ENCODE results near the gene HRH3. TPM values are rescaled to one million over a fixed set of nuclear protein-coding genes. Genes with fewer than 3 reads are reported as not detected.

HRH3 gene
- total RNA-seq, 1 donor from 2014 or later, result not detected

DNA sequence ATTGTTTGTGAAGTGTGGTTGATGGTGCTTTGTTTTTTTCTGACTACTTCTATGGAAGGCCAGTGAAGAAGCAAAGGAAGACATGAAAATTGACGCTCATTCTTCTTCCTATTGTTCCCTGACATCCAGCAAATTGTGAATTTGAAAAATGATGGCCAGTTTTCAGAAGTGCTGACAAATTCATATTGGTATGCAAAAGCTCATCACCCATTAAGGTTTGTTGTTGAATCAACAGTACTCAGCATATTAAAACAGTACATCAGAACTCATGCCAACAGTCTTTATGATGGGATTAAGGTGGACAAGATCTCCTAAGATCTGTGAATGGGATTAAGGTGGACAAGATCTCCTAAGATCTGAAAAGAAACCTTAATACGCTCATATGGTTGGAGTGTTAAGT lies 38.3 kb downstream of the HRH3 start:
- DNase-seq (ENCODE audit: low spot score) (no peak), ATAC-seq (no peak)

DNA sequence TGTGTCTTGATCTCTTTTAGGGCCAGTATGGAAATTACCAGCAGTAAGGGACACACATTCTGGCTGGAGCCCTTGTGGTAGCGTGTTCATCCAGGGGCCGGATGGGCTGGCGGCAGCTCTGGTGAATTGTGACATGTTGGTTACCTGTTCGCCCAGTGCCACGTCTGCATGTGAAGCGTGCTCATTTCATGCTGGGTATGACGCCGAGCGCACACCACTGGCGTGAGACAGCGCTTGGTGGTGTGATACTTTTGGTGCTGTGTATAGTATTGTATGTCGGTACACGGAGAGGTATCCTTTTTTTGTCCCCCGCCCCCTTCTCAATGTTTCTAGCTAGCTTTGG lies 40.9 kb downstream of the HRH3 start:
- DNase-seq (ENCODE audit: low spot score), result no peak

DNA sequence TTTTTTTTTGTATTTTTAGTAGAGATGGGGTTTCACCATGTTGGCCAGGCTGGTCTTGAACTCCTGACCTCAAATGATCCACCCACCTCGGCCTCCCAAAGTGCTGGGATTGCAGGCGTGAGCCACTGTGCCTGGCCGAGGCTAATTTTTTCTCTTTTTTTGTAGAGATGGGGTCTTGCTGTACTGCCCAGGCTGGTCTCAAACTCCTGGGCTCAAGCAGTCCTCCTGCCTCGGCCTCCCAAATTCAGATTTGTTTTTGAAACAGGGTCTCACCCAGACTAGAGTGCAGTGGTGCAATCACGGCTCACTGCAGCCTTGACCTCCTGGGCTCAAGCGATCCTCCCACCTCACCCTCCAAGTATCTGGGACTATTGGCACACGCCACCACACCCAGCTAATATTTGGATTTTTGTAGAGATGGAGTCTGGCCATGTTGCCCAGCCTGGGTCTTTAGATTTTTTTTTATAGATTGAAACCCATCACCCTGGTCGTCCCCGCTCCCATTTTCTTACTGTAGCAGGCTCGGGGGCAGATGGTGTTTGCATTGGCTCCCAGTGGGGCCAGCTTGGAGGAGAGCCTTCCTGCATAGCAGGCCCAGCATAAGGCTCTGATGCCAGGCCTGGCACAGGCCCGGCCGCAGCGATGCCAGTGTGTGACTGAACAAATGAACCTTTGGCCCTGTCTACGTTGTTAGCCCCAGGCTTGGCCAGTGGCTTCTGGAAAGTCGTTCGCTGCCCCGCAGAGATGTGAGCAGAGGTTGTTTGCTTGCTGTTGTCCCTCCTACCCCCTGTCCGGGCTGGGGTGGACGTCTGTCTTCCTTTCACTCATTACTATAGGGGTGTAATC lies 41.5 kb downstream of the HRH3 start:
- DNase-seq (ENCODE audit: low spot score) (peak; percentile 98), ATAC-seq (peak; percentile 73)

More for the DNA sequence above, 40.9 kb downstream of the HRH3 start:
- peak; percentile 21 for ATAC-seq

DNA sequence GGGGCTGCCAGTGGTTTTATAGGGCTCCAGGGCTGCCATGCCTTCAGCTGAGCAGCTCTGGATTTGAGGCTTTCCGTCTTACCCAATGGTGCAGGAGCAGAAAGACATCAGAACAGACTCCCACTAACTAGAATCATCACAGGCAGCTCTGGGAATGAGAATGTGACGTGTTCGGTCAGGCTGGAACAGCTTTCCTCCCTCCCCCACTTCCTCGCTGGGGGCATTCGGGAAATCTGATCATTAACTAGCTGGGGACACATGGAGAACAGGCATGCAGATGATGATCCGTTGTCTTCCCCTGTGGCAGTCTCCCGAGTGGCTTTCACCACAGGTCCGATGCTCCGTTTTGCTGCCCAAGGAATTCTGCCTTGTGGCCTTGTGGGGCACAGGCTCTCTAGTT lies 42.8 kb downstream of the HRH3 start:
- DNase-seq (ENCODE audit: low spot score) (peak; percentile 81), ATAC-seq (peak; percentile 54)

DNA sequence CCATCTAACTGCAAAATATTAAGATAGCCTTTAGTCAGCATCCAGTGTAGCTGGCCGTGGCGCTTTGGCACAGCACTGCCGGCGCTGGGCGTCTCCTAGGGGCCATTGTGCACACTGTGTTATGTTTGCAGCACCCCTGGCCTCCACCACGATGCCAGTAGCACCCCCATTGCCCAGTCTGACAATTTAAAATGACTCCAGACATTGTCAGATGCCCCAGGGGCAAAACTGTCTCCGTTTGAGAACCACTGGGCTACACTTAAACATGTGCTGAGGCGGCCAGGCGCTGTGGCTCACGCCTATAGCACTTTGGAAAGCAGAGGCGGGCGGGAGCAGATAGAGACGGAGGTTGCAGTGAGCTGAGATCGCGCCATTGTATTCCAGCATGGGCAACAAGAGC lies 43.2 kb downstream of the HRH3 start:
- no peak for DNase-seq (ENCODE audit: low spot score)
- ATAC-seq, result peak; percentile 1

DNA sequence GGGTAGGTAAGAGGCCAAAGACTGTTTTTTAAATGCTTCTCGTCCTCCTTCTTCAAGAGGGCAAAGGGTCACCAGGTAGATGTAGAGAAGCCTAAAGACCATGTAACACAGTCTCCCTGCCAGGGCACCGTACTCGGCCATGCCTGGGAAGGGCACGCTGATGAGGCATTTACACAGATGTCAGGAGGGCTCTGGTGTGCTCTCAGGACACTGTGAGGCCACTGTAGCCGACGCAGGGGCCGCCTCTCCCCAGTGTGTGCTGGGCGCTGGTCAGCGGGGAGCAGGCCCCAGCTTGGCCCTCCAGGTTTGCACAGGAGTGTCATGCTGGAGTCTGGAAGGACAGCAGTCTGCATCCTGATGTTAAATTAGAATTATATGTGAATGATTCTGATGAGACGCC lies 44.4 kb downstream of the HRH3 start:
- no peak for ATAC-seq
- DNase-seq (ENCODE audit: low spot score), result no peak

DNA sequence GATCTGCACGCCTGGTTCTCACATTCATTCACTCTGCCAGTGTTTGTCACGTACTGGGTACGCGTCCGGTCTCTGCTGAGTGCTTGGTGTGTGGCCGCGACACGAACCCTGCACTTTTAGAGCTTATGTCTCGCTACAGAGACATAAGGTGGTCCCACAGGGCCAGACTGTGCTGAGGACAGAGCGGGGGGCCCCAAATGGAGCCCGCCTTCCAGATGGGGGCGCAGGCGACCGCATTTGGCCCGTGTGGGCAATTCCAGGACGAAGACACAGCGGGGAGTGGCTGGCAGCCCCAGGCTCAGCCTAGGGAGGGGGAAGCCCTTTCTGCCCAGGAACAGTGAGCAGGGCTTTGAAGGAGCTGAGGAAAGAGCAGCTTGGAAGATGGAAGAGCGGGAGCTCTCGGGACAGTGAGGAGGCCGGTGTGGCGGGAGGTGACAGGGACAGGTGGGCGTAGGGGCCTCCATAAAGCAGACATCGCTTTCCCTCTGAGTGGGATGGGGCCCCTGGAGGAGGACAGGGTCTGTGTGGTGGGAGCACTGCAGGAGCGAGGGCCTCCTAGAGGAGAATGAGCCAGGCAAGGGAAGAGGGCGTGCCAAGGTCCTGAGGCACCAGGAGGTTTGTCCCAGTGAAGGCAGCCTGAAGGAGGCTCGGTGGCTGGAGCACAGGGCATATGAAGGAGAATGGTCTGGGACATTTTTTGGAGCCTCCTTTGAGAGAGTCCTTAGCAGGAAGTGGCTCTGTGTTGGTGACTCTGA lies 45.0 kb downstream of the HRH3 start:
- DNase-seq (ENCODE audit: low spot score), result no peak
- no peak for ATAC-seq

DNA sequence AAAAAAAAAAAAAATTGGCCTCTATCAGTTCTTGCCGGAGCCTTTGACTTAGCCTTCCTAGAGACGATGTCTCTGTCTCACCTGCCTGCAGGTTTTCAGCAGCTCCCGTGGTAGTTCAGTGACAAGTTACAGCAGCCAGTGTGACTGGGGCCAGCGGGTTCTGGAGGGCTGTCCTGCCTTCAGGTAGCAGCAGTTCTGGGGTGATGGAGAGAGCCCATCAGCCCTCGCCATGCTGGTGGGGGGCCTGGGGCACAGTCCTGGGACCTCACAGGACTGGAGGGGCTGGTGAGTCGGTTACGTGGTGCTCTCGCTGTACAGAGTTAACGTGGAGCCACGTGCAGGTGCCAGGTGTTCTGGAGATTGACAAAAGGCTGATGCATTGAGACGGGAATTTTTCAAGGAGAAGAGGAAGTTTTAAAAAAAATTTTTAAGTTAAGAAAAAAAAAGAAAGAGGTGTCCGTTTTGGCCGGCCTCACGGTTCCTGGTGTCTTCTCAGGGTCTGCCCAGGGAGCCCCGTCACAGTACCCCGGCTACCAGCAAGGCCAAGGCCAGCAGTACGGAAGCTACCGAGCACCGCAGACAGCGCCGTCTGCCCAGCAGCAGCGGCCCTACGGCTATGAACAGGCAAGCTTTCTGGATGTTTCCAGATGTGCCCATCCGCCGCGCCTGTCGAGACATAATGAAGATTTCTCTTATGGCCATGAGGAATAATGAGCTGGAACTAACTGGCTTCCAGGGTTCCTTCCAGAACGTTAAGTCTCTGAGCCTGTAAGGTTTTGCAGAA lies 45.9 kb downstream of the HRH3 start:
- no peak for ATAC-seq
- no peak for DNase-seq (ENCODE audit: low spot score)

DNA sequence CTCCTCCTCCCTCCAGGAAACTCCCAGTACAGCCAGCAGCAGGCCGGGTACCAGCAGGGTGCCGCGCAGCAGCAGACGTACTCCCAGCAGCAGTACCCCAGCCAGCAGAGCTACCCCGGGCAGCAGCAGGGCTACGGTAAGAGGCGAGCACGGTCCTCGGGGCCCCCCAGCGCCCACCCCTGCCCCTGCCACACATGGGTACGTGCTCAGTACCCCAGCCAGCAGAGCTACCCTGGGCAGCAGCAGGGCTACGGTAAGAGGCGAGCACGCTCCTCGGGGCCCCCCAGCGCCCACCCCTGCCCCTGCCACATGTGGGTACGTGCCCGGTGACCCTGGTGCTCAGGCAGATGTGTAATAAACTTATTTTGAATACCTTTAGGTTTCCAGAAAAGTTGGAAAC lies 47.4 kb downstream of the HRH3 start:
- ATAC-seq (no peak), DNase-seq (ENCODE audit: low spot score) (no peak)

DNA sequence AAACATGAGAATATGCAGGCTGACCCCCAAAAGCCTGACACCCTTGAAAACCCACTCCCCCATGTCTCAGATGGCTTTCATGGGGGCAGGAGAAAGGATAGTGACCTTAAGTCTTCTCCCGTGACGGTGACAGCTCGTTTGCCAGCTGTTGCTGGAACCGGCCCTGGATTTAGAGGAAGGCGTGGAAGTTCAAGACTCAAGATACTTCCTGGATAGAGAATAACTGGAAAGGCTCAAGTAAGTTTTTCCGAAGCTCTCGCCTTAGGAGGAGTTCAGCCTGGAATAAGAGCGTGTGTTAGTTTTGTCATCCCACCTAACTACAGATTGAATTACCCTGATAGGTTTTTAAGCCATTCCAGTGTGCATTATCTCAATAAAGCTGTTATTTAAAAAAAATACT lies 48.8 kb downstream of the HRH3 start:
- DNase-seq (ENCODE audit: low spot score) (no peak), ATAC-seq (no peak)

DNA sequence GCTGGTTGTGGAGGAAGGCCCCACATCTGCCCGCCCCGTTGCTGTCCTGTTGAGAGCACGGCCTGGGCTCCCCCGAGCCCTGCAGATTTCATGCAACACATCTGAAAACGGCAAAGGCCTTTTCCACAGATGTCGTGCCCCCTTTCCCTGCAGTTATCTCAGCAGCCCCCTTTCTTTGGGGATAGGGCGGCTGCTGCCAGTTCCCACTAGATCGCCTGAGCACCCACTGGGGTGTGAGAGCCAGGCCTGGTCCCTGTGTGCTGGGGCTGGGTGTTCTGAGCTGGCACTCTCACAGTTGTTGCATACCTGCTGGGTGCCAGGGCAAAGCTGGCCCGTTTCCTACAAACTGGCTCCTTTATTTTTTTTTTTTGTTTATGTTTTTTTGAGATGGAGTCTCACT lies 49.5 kb downstream of the HRH3 start:
- ATAC-seq (no peak), DNase-seq (ENCODE audit: low spot score) (no peak)

DNA sequence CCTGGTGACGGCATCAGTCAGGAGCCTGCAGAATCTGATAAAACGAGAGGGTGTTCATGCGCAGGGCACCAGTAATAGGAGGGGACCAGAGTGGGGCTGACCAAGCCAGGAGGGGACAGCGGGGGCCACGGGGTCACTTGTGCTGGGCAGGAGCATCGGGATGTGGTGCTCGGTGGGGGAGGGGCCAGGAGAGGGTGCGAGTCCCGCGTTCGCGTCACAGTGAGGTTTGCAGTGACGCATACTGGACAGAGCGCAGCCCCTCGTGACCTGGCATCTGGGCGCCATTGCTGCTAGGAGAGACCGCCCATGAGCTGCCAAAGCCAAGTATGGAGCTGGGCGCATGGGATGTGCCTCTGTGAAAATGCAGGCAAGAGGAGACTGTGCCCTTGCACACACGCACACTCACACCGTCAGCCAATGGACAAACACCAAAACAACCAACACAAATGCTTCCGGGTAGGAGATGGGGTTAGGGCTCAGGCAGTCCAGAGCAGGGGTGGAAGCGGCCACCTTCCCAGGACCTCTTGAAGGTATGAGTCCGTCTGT lies 51.1 kb downstream of the HRH3 start:
- ATAC-seq (no peak), DNase-seq (ENCODE audit: low spot score) (no peak)

DNA sequence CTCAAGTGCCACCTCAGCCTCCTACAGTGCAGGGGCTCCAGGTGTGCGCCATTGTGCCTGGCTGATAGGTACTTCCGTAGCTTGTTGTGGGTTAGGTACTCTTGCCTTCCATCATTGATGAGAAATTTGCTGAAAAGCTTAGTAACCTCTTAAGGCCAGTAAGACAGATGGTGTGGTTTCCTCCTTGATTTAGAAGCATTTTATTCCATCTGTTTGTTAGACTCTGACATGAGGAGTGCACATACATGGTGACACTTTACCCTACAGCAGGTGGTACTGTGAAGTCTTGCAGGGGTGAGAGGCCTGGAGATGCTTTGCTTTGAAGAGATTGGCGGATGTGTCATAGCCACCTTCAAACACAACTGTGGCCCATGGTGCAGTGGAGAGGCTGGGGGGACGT lies 52.0 kb downstream of the HRH3 start:
- ATAC-seq, result no peak
- DNase-seq (ENCODE audit: low spot score), result no peak

DNA sequence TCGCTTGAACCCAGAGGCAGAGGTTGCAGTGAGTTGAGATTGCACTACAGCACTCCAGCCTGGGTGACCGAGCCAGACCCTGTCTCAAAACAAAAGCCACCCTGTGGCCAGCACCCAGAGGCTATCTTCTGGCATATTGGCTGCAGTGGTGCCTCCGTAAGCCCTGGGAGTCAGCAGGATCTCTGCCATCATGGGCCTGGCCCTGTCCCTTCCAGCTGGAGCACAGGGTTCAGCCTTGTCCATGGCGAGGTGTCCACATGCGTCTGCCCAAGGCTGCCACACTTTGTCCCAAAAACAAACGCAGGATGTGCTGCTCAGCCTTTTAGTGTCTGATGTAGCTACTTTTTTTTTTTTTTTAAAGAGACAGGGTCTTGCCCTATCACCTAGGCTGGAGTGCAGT lies 52.6 kb downstream of the HRH3 start:
- peak; percentile 45 for ATAC-seq
- DNase-seq (ENCODE audit: low spot score), result no peak

DNA sequence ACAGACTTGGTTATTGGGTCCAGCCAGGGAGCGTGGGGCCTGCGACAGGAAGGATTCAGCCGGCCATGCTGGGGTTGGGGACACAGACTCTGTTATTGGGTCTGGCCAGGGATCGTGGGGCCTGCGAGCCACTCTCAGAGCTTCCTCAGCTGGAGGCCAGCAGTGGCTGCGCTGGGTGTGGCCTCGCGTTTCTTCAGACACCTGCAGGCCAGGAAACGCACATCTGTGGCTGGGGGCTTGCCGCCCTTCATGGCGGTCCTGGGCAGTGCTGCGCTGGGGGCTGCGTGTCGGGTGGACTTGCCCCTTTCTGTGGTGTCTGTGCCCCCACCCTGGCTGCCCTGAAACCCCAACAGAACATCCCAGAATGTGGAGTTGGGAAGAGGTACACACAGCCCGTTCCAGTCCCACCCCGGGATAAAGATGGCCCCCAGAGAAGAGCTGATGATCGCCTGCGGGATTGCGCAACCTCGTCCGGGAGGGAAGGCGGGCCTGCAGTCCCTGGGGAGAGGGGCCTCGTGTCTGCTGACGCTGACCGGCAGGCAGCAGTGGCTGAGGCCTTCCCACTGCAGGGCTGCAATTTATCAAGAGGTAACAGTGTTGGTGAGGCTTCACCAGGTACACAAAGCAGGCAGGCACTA lies 54.2 kb downstream of the HRH3 start:
- ATAC-seq (no peak), DNase-seq (ENCODE audit: low spot score) (no peak)

Other genes starting within 250 kb of the HRH3 start
- 11.3 TPM for gene TAF4, start 154.4 kb downstream of the HRH3 start, total RNA-seq
- 19.6 TPM for gene LSM14B, start 97.8 kb downstream of the HRH3 start, total RNA-seq
- 138 TPM for gene PSMA7, start 76.9 kb downstream of the HRH3 start, total RNA-seq
- 33.4 TPM for gene SS18L1, start 76.5 kb downstream of the HRH3 start, total RNA-seq
- gene MTG2, start 37.2 kb downstream of the HRH3 start, total RNA-seq, result 31.0 TPM
- 21.1 TPM for gene OSBPL2, start 18.2 kb upstream of the HRH3 start, total RNA-seq
- 61.0 TPM for gene ADRM1, start 82.7 kb upstream of the HRH3 start, total RNA-seq
- gene LAMA5, start 147.0 kb upstream of the HRH3 start, total RNA-seq, result 112 TPM
- gene RPS21, start 166.8 kb upstream of the HRH3 start, total RNA-seq, result 432 TPM
- 1.8 TPM for gene CABLES2, start 187.0 kb upstream of the HRH3 start, total RNA-seq
- not detected for gene RBBP8NL, start 207.3 kb upstream of the HRH3 start, total RNA-seq

All from left lobe of liver (tissue), 2 donors.